Gastrocnemius medialis (tissue), 4 donors: Measurements from ENCODE around the gene AKAP13. TPM values are rescaled to one million over a fixed set of nuclear protein-coding genes. Genes with fewer than 3 reads are reported as not detected.

Source experiments
- ATAC-seq, 2 donors: fragments of 150-250 bp; one replicate each; pipeline ENCODE4 v1.9.1; 2016
- DNase-seq, 2 donors: peaks; one replicate each; pipeline ENCODE4 v3.0.0-alpha.2; 2019
- H3K27ac ChIP-seq, 4 donors: fragments of 200-600 bp; sonication (generic); 1 replicate in 1 of 4; 2 replicates in 3 of 4; pipeline ENCODE4 v1.5.1; 2016 to 2018; ENCODE audit warnings: mild to moderate bottlenecking in 2 of 4, moderate library complexity in 1 of 4
- H3K27me3 ChIP-seq, 3 donors: fragments of 200-600 bp; sonication (generic) in 2 of 3; 1 replicate in 1 of 3; 2 replicates in 2 of 3; pipeline versions ENCODE4 v1.5.1 to v1.6.0; 2016 to 2019; ENCODE audit warnings: mild to moderate bottlenecking in 1 of 3, moderate library complexity in 1 of 3
- H3K36me3 ChIP-seq, 2 donors: fragments of 200-600 bp; sonication (generic) in 1 of 2; one replicate each; pipeline ENCODE4 v1.5.1; 2017 to 2018
- H3K4me1 ChIP-seq, 2 donors: fragments of 200-600 bp; sonication (generic) in 1 of 2; one replicate each; pipeline ENCODE4 v1.5.1; 2016 to 2017; ENCODE audit warnings: mild to moderate bottlenecking in 2 of 2
- H3K4me3 ChIP-seq, 4 donors: fragments of 200-600 bp; sonication (generic) in 3 of 4; 1 replicate in 1 of 4; 2 replicates in 3 of 4; pipeline ENCODE4 v1.5.1; 2016 to 2019; ENCODE audit warnings: mild to moderate bottlenecking in 2 of 4
- H3K9me3 ChIP-seq, 3 donors: fragments of 200-600 bp; sonication (generic) in 2 of 3; 1 replicate in 1 of 3; 2 replicates in 2 of 3; pipeline ENCODE4 v1.5.1; 2016 to 2019
- POLR2A ChIP-seq, 2 donors: fragments of 450-650 bp; IDR thresholded peaks; one replicate each; pipeline ENCODE4 v1.6.1; 2017; ENCODE audit warnings: antibody characterized with exemption in 2 of 2, mild to moderate bottlenecking in 2 of 2, moderate library complexity in 2 of 2
- in situ Hi-C, 4 donors: fragments of 200-750 bp; cut with MboI; loops; one replicate each; pipeline versions ENCODE4 v1.15.0 to v1.8.0; 2017; ENCODE audit warnings: low sequenced_read_pairs in 4 of 4
- intact Hi-C: fragments of 100-400 bp; cut with DNase I; formaldehyde crosslinking; loops from one replicate; pipeline ENCODE4 v1.15.1; 2023; ENCODE audit warnings: low total_unique reads
- total RNA-seq, 4 donors: library from RNA; depleted of rRNA; stranded (reverse); fragments of >200 nt; gene quantifications; one replicate each; pipeline versions ENCODE4 v1.1.0 to v1.2.3, GENCODE V29; 2016
- TF ChIP-seq, protein P1 (sequence below), 5 experiments: fragments of 450-650 bp in 3 of 5; fragments of 200-600 bp in 2 of 5; sonication (generic) in 2 of 5; IDR thresholded peaks in 4 of 5; conservative IDR thresholded peaks in 1 of 5; 1 replicate in 4 of 5; 2 replicates in 1 of 5; pipeline ENCODE4 v1.5.1; 2016 to 2019; ENCODE audit warnings: antibody characterized with exemption in 5 of 5, mild to moderate bottlenecking in 3 of 5, moderate library complexity in 3 of 5

AKAP13 gene
- total RNA-seq, 4 donors from 2014 or later = 127 to 481 (median 172) TPM

DNA sequence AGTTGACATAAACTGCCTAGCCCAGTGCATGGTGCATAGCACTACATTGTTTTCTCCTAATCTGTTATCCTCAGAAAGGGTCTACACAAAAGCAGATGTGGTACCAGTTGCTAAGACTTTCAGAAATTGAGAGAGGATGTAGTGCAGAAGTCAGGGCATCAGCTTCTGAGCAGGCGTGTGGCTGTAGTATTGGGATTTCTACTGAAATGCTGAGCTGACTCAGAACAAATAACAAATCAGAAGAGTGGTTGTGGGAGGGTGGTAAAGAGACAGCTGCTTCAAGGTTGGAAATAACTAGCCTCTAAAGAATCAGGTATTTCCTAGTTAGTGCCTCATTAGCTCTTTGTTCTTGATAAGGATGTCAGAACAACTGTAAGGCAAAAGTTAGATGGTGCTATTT is 161.3 kb downstream of the AKAP13 start:
- DNase-seq (no peak), ATAC-seq (no peak)
- intact Hi-C loops (no loop called here), in situ Hi-C loops (no loop called here)
- TF ChIP-seq, protein P1, sequence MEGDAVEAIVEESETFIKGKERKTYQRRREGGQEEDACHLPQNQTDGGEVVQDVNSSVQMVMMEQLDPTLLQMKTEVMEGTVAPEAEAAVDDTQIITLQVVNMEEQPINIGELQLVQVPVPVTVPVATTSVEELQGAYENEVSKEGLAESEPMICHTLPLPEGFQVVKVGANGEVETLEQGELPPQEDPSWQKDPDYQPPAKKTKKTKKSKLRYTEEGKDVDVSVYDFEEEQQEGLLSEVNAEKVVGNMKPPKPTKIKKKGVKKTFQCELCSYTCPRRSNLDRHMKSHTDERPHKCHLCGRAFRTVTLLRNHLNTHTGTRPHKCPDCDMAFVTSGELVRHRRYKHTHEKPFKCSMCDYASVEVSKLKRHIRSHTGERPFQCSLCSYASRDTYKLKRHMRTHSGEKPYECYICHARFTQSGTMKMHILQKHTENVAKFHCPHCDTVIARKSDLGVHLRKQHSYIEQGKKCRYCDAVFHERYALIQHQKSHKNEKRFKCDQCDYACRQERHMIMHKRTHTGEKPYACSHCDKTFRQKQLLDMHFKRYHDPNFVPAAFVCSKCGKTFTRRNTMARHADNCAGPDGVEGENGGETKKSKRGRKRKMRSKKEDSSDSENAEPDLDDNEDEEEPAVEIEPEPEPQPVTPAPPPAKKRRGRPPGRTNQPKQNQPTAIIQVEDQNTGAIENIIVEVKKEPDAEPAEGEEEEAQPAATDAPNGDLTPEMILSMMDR (IDR thresholded peaks at IDR 0.05 in 4 of 5, conservative IDR thresholded peaks at IDR 0.05 in 1 of 5) = no peak
- TF ChIP-seq POLR2A (IDR thresholded peaks at IDR 0.05) = no peak
- Histone ChIP-seq H3K4me3 (no peak overlapping the region), H3K27ac (no peak overlapping the region), H3K27me3 (no peaks in the 10 kb centered on the region), H3K36me3 (no peaks in the 10 kb centered on the region), H3K4me1 (no peaks in the 10 kb centered on the region), H3K9me3 (no peaks in the 10 kb centered on the region)

DNA sequence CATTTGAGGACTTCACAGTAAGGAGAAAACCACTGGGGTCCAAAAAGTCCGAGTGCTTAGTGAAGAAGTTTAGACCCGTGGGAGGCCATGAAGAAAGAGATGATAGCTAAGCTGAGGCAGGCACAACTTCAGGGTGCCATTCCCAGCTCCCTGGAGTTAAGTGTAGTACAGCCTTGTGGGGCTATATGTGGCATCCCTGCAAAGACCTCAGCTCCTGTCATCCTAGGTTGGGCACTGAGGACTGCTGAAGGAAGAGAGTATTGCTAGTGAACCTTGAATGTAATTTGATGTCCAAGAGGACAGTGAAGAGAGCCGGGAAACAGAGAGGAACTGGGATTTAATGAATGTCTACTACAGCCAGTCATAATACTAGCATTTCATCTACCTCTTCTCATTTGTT is 162.1 kb downstream of the AKAP13 start:
- H3K36me3 ChIP-seq = no peaks in the 10 kb centered on the region
- no peak overlapping the region for H3K4me3 ChIP-seq
- peaks cover 0 to under 1% of the 10 kb centered on the region in 2 donors for H3K4me1 ChIP-seq
- no peak for ATAC-seq
- intact Hi-C loops = no loop called here
- H3K9me3 ChIP-seq = no peaks in the 10 kb centered on the region
- H3K27ac ChIP-seq = no peak overlapping the region
- TF ChIP-seq, protein P1 (IDR thresholded peaks at IDR 0.05 in 4 of 5, conservative IDR thresholded peaks at IDR 0.05 in 1 of 5) = no peak
- TF ChIP-seq POLR2A (IDR thresholded peaks at IDR 0.05) = no peak
- H3K27me3 ChIP-seq = no peaks in the 10 kb centered on the region
- in situ Hi-C loops = no loop called here
- no peak for DNase-seq

DNA sequence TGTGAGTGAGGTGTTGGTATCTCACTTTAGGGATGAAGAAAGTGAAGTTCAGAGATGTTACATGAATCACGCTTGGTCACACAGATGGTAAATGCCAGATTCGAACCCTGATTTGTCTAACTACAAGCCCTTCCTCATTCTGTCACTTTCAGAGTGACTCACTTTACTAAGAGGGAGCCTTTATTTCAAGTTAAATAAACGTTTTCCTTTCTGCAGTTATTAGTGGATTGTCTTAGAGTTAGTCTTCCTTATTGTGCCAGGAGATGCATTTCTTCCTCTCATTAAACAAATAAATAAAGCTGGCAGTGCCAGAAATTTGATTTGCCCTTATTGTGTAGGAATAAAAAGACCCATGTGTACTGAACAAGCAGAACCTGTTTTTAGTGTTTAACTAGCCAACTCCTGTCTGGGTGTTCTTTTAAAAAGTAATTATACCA is 162.5 kb downstream of the AKAP13 start:
- no peaks in the 10 kb centered on the region for H3K9me3 ChIP-seq
- no peak for TF ChIP-seq POLR2A (IDR thresholded peaks at IDR 0.05)
- TF ChIP-seq, protein P1 (IDR thresholded peaks at IDR 0.05 in 4 of 5, conservative IDR thresholded peaks at IDR 0.05 in 1 of 5) = no peak
- DNase-seq (no peak), ATAC-seq (no peak)
- H3K36me3 ChIP-seq = no peaks in the 10 kb centered on the region
- H3K27ac ChIP-seq = no peak overlapping the region
- no peak overlapping the region for H3K4me3 ChIP-seq
- peaks cover 0 to 5% of the 10 kb centered on the region in 2 donors for H3K4me1 ChIP-seq
- in situ Hi-C loops = no loop called here
- no peaks in the 10 kb centered on the region for H3K27me3 ChIP-seq
- intact Hi-C loops = no loop called here

DNA sequence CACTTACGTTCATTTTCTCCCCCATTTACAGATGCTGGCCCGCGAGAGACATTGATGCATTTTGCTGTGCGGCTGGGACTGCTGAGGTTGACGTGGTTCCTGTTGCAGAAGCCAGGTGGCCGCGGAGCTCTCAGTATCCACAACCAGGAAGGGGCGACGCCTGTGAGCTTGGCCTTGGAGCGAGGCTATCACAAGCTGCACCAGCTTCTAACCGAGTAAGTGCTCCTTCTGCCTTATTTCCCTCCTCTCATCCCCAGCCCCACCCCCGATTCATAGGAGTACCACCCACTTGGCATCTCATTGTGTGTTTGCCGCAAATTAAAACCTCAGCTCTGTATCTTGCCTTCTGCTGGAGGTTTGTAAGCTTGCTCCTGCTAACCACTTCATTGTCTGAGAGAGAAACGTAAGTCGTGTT is 163.3 kb downstream of the AKAP13 start:
- DNase-seq (peak; percentile 53), ATAC-seq (peak; percentile 11 to 36)
- intact Hi-C loops (no loop called here), in situ Hi-C loops (no loop called here)
- Histone ChIP-seq H3K27me3 (no peaks in the 10 kb centered on the region), H3K36me3 (no peaks in the 10 kb centered on the region), H3K27ac (peak overlapping the region in 1 of 4 donors; percentile 37), H3K4me1 (peaks cover 0 to 7% of the 10 kb centered on the region in 2 donors), H3K9me3 (no peaks in the 10 kb centered on the region), H3K4me3 (no peak overlapping the region)
- peak in 1 of 2 donors; percentile 30 for TF ChIP-seq POLR2A (IDR thresholded peaks at IDR 0.05)
- TF ChIP-seq, protein P1 (IDR thresholded peaks at IDR 0.05 in 4 of 5, conservative IDR thresholded peaks at IDR 0.05 in 1 of 5) = peak in 1 of 5 experiments; percentile 27

GRCh38 chr15:85545185-85545584 is 164.8 kb downstream of the AKAP13 start:
- H3K36me3 ChIP-seq = no peaks in the 10 kb centered on the region
- no peak overlapping the region for H3K4me3 ChIP-seq
- intact Hi-C loops = no loop called here
- peak overlapping the region in 3 of 4 donors; percentile 33 to 43 (median 37) for H3K27ac ChIP-seq
- peak; percentile 60 to 64 for ATAC-seq
- H3K4me1 ChIP-seq = peaks cover 0 to 7% of the 10 kb centered on the region in 2 donors
- no peaks in the 10 kb centered on the region for H3K27me3 ChIP-seq
- in situ Hi-C loops = no loop called here
- TF ChIP-seq, protein P1 (IDR thresholded peaks at IDR 0.05 in 4 of 5, conservative IDR thresholded peaks at IDR 0.05 in 1 of 5) = no peak
- TF ChIP-seq POLR2A (IDR thresholded peaks at IDR 0.05) = no peak
- no peak for DNase-seq
- H3K9me3 ChIP-seq = no peaks in the 10 kb centered on the region
